HepG2 (cell line): ENCODE results near the gene TMEM185A. TPM values are rescaled to one million over a fixed set of nuclear protein-coding genes. Genes with fewer than 3 reads are reported as not detected.

Experiments used
- ATAC-seq: fragments of 200-7000 bp; cut with Tn5 transposase; 3 replicates; pipeline ENCODE4 v1.9.1; 2020; ENCODE audit warnings: mild to moderate bottlenecking, moderate library complexity
- BruUV-seq: library from RNA; stranded (reverse); fragments of 400-500 nt; replicated peaks from 2 replicates; lab custom pipeline; 2021; lab: Mats Ljungman, UMichigan
- CTCF ChIA-PET: fragments of 300-600 bp; formaldehyde crosslinking; extraction: SDS; loops from one replicate; lab custom pipeline; 2021; ENCODE audit warnings: low total read pairs, inconsistent platforms, low intra/inter-chr PET ratio; lab: Yijun Ruan, JAX
- POLR2A ChIA-PET: fragments of 350-600 bp; sonication (Branson Sonifier 250); formaldehyde crosslinking; loops from one replicate; lab custom pipeline; 2020; ENCODE audit warnings: antibody characterized with exemption, inconsistent platforms; lab: Yijun Ruan, JAX
- DNase-seq: peaks from one replicate; pipeline ENCODE4 v3.0.0-alpha.2; 2015; ENCODE audit warnings: low spot score
- FAIRE-seq: peaks from 3 replicates; lab custom pipeline; 2011; peaks lifted over from hg19 to GRCh38; lab: Jason Lieb, UNC
- H2AFZ ChIP-seq: one replicate; pipeline ENCODE4 v1.6.1; 2011; ENCODE audit warnings: low read length, inconsistent platforms
- H3K27ac ChIP-seq: fragments of 300-600 bp; 3 replicates; pipeline ENCODE4 v1.8.0; 2011; ENCODE audit warnings: mixed run types, mild to moderate bottlenecking, mixed read lengths, low read length, inconsistent platforms; ENCODE audit not compliant: insufficient read depth; ENCODE audit errors: extremely low read length
- H3K27me3 ChIP-seq, 2 experiments: fragments of 200-600 bp in 1 of 2; 2 replicates in 1 of 2; 3 replicates in 1 of 2; pipeline versions ENCODE4 v1.6.0 to v1.8.0; 2011; ENCODE audit warnings: low read length in 2 of 2, mild to moderate bottlenecking in 2 of 2, moderate library complexity in 2 of 2, inconsistent platforms in 1 of 2; ENCODE audit not compliant: insufficient read depth in 2 of 2, control insufficient read depth in 1 of 2
- H3K36me3 ChIP-seq, 2 experiments: fragments of 200-600 bp in 1 of 2; replicated peaks in 1 of 2; 2 replicates in 1 of 2; 3 replicates in 1 of 2; pipeline versions ENCODE4 v1.5.1 to v1.8.0; 2011; ENCODE audit warnings: low read length in 2 of 2, inconsistent platforms in 1 of 2; ENCODE audit not compliant: insufficient read depth in 2 of 2, control insufficient read depth in 1 of 2
- H3K4me1 ChIP-seq: 2 replicates; pipeline ENCODE4 v1.5.1; 2012; ENCODE audit warnings: low read length, inconsistent platforms; ENCODE audit not compliant: insufficient read depth
- H3K4me2 ChIP-seq: 2 replicates; pipeline ENCODE4 v1.6.0; 2011; ENCODE audit warnings: low read depth, low read length, inconsistent platforms
- H3K4me3 ChIP-seq, 3 experiments: fragments of 200-600 bp in 1 of 3; sonication (generic), shearing (Covaris generic) in 1 of 3; replicated peaks in 1 of 3; 2 replicates each; pipeline ENCODE4 v1.5.1; 2011 to 2016; ENCODE audit warnings: low read length in 3 of 3, inconsistent platforms in 2 of 3, low read depth in 2 of 3, mild to moderate bottlenecking in 2 of 3, control low read depth in 1 of 3, mixed read lengths in 1 of 3; ENCODE audit not compliant: insufficient read depth in 1 of 3
- H3K79me2 ChIP-seq: one replicate; pipeline ENCODE4 v1.6.1; 2011; ENCODE audit warnings: low read length, inconsistent platforms; ENCODE audit not compliant: insufficient read depth
- H3K9ac ChIP-seq: 2 replicates; pipeline ENCODE4 v1.6.0; 2011; ENCODE audit warnings: mild to moderate bottlenecking, low read depth, low read length, inconsistent platforms; ENCODE audit not compliant: insufficient read depth
- H3K9me3 ChIP-seq: 2 replicates; pipeline ENCODE4 v1.5.1; 2012; ENCODE audit warnings: mild to moderate bottlenecking, low read length
- H4K20me1 ChIP-seq: 2 replicates; pipeline ENCODE4 v1.6.0; 2011; ENCODE audit warnings: inconsistent platforms, mild to moderate bottlenecking, low read length, moderate library complexity; ENCODE audit not compliant: insufficient read depth
- BCL3 ChIP-seq: sonication (generic); formaldehyde crosslinking; IDR thresholded peaks from 2 replicates; pipeline ENCODE4 v1.5.1; 2020; ENCODE audit warnings: mild to moderate bottlenecking, missing genetic modification reagents, moderate library complexity
- CCDC6 ChIP-seq: sonication (generic); formaldehyde crosslinking; IDR thresholded peaks from 2 replicates; pipeline ENCODE4 v1.8.1; 2022; ENCODE audit warnings: mild to moderate bottlenecking, missing genetic modification reagents, moderate library complexity
- DR1 ChIP-seq: sonication (generic); formaldehyde crosslinking; IDR thresholded peaks from 2 replicates; pipeline ENCODE4 v1.8.0; 2021; ENCODE audit warnings: mild to moderate bottlenecking, missing genetic modification reagents, inconsistent platforms
- GMEB2 ChIP-seq: IDR thresholded peaks from 2 replicates; pipeline ENCODE4 v1.6.1; 2016; ENCODE audit warnings: missing biosample characterization, missing genetic modification reagents, low read depth
- KAT7 ChIP-seq: IDR thresholded peaks from 2 replicates; pipeline ENCODE4 v1.6.1; 2018; ENCODE audit warnings: borderline replicate concordance, missing compliant biosample characterization
- ONECUT2 ChIP-seq: sonication (generic); formaldehyde crosslinking; IDR thresholded peaks from 2 replicates; pipeline ENCODE4 v1.4.0; 2020; ENCODE audit warnings: missing genetic modification reagents
- PCBP2 ChIP-seq: fragments of 200-400 bp; formaldehyde crosslinking; optimal IDR thresholded peaks from 2 replicates; pipeline ENCODE3; 2018; ENCODE audit warnings: low read length, low read depth; ENCODE audit not compliant: poor library complexity, severe bottlenecking
- SMAD3 ChIP-seq: sonication (generic); formaldehyde crosslinking; IDR thresholded peaks from 2 replicates; pipeline ENCODE4 v1.4.0; 2020; ENCODE audit warnings: missing genetic modification reagents
- SP1 ChIP-seq, 2 experiments: fragments of 450-650 bp in 1 of 2; sonication (generic) in 1 of 2; formaldehyde crosslinking in 1 of 2; IDR thresholded peaks; 2 replicates each; pipeline versions ENCODE4 v1.4.0 to v1.6.1; 2016 to 2020; ENCODE audit warnings: missing genetic modification reagents in 1 of 2
- ZNF10 ChIP-seq: sonication (generic); formaldehyde crosslinking; IDR thresholded peaks from 2 replicates; pipeline ENCODE4 v1.4.0; 2020; ENCODE audit warnings: mild to moderate bottlenecking, low read depth, missing genetic modification reagents, borderline replicate concordance
- ZNF256 ChIP-seq: sonication (generic); formaldehyde crosslinking; conservative IDR thresholded peaks from 2 replicates; pipeline ENCODE4 v1.4.0; 2020; ENCODE audit warnings: missing genetic modification reagents
- ZNF605 ChIP-seq: sonication (generic); formaldehyde crosslinking; IDR thresholded peaks from 2 replicates; pipeline ENCODE4 v1.8.0; 2022; ENCODE audit warnings: mild to moderate bottlenecking, missing genetic modification reagents
- ZNF652 ChIP-seq: IDR thresholded peaks from 2 replicates; pipeline ENCODE4 v1.6.1; 2016; ENCODE audit warnings: low read depth, borderline replicate concordance
- in situ Hi-C: cut with HindIII; loops from 2 replicates; pipeline ENCODE4 v1.10.0; 2017; ENCODE audit warnings: low pct_unique_long_range_greater_than_20kb; ENCODE audit not compliant: extremely low pct_ligation_motif_present
- intact Hi-C: fragments of 100-400 bp; cut with micrococcal nuclease; formaldehyde crosslinking; loops from one replicate; pipeline ENCODE4 v1.10.0; 2022; ENCODE audit not compliant: unreplicated experiment
- polyA plus RNA-seq, 8 experiments: library from polyadenylated mRNA; depleted of rRNA in 3 of 8; stranded (reverse) in 7 of 8; unstranded in 1 of 8; fragments of >200 nt; fragmentation: Illumina TruSeq in 4 of 8; extraction: Trizol in 4 of 8; gene quantifications; 2 replicates each; pipeline versions ENCODE4 v1.2.1 to v1.2.3, GENCODE V29; 2011 to 2016; ENCODE audit warnings: low read depth in 4 of 8, missing spikeins in 1 of 8, mixed read lengths in 1 of 8; ENCODE audit not compliant: insufficient read depth in 1 of 8
- total RNA-seq, 5 experiments: library from RNA; depleted of rRNA; stranded (reverse); fragments of >200 nt; fragmentation: Illumina TruSeq; extraction: Trizol; gene quantifications; 2 replicates each; pipeline ENCODE4 v1.2.3, GENCODE V29; 2016; ENCODE audit warnings: low read depth in 1 of 5
- TF ChIP-seq, protein P1 (sequence below): sonication (generic); formaldehyde crosslinking; IDR thresholded peaks from 2 replicates; pipeline ENCODE4 v1.4.0; 2020; ENCODE audit warnings: missing genetic modification reagents
- TF ChIP-seq, protein P2 (sequence below): fragments of 450-650 bp; IDR thresholded peaks from 2 replicates; pipeline ENCODE4 v1.6.1; 2017; ENCODE audit warnings: mild to moderate bottlenecking

The TMEM185A gene
- total and polyA plus RNA-seq, 2 of the 13 experiments (the other 11 are each of a cell fraction or from before 2014, with no cell fraction given): 5.9 to 10.5 TPM

GRCh38 chrX:149638860-149639259, 7.3 kb upstream of the TMEM185A start (continued):
- TF ChIP-seq, protein P1, sequence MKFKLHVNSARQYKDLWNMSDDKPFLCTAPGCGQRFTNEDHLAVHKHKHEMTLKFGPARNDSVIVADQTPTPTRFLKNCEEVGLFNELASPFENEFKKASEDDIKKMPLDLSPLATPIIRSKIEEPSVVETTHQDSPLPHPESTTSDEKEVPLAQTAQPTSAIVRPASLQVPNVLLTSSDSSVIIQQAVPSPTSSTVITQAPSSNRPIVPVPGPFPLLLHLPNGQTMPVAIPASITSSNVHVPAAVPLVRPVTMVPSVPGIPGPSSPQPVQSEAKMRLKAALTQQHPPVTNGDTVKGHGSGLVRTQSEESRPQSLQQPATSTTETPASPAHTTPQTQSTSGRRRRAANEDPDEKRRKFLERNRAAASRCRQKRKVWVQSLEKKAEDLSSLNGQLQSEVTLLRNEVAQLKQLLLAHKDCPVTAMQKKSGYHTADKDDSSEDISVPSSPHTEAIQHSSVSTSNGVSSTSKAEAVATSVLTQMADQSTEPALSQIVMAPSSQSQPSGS (CRISPR knock-in tag): no peak

GRCh38 chrX:149633511-149633910, 1.9 kb upstream of the TMEM185A start:
- no peaks in the 10 kb centered on the region for H3K79me2 ChIP-seq
- intact Hi-C loops (no loop called here), in situ Hi-C loops (no loop called here)
- H3K9ac ChIP-seq: no peak overlapping the region
- H3K9me3 ChIP-seq: no peaks in the 10 kb centered on the region
- POLR2A ChIA-PET: no interaction called here
- peaks cover 0 to 2% of the 10 kb centered on the region in 2 experiments; a peak in 2 of 5 replicates for H3K27me3 ChIP-seq
- H4K20me1 ChIP-seq: no peaks in the 10 kb centered on the region
- no peak overlapping the region for H3K27ac ChIP-seq
- H3K4me2 ChIP-seq: no peak overlapping the region
- TF ChIP-seq ZNF10 (CRISPR knock-in tag) (no peak), PCBP2 (no peak), SMAD3 (CRISPR knock-in tag) (no peak), ZNF256 (CRISPR knock-in tag) (no peak), ZNF605 (CRISPR knock-in tag) (no peak), SP1 (IDR thresholded peaks at IDR 0.05) (no peak), SP1 (CRISPR knock-in tag; IDR thresholded peaks at IDR 0.05) (no peak), CCDC6 (no peak), DR1 (CRISPR knock-in tag) (no peak), GMEB2 (CRISPR knock-in tag) (no peak), KAT7 (no peak), ZNF652 (CRISPR knock-in tag) (no peak), ONECUT2 (CRISPR knock-in tag) (no peak), BCL3 (no peak)
- TF ChIP-seq, protein P2, sequence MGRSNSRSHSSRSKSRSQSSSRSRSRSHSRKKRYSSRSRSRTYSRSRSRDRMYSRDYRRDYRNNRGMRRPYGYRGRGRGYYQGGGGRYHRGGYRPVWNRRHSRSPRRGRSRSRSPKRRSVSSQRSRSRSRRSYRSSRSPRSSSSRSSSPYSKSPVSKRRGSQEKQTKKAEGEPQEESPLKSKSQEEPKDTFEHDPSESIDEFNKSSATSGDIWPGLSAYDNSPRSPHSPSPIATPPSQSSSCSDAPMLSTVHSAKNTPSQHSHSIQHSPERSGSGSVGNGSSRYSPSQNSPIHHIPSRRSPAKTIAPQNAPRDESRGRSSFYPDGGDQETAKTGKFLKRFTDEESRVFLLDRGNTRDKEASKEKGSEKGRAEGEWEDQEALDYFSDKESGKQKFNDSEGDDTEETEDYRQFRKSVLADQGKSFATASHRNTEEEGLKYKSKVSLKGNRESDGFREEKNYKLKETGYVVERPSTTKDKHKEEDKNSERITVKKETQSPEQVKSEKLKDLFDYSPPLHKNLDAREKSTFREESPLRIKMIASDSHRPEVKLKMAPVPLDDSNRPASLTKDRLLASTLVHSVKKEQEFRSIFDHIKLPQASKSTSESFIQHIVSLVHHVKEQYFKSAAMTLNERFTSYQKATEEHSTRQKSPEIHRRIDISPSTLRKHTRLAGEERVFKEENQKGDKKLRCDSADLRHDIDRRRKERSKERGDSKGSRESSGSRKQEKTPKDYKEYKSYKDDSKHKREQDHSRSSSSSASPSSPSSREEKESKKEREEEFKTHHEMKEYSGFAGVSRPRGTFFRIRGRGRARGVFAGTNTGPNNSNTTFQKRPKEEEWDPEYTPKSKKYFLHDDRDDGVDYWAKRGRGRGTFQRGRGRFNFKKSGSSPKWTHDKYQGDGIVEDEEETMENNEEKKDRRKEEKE: no peak
- CTCF ChIA-PET: no interaction called here
- H2AFZ ChIP-seq: no peak overlapping the region
- peaks cover 27% of the 10 kb centered on the region for H3K4me1 ChIP-seq
- H3K4me3 ChIP-seq: no peak overlapping the region
- no peak for ATAC-seq
- DNase-seq: no peak
- no peaks in the 10 kb centered on the region for H3K36me3 ChIP-seq
- no TSS peak for BruUV-seq
- FAIRE-seq: no peak
